ENCODE results near the gene ZNF24. TPM values are rescaled to one million over a fixed set of nuclear protein-coding genes. Genes with fewer than 3 reads are reported as not detected.

The ZNF24 gene
- total RNA-seq, 2 donors from 2014 or later: 43.9 to 44.6 TPM

Other genes starting within 250 kb of the ZNF24 start
- 10 to 100 TPM; 18.3 to 22.7 TPM for gene ZNF397, start 103.4 kb downstream of the ZNF24 start, total RNA-seq
- 10 to 100 TPM; 17.6 to 39.6 TPM for gene ZSCAN30, start 54.2 kb downstream of the ZNF24 start, total RNA-seq
- under 1 TPM; 0.18 to 0.86 TPM for gene ZNF396, start 32.9 kb upstream of the ZNF24 start, total RNA-seq
- 10 to 100 TPM; 14.6 to 36.9 TPM for gene INO80C, start 153.5 kb upstream of the ZNF24 start, total RNA-seq
- 10 to 100 TPM; 16.4 to 47.6 TPM for gene GALNT1, start 237.3 kb upstream of the ZNF24 start, total RNA-seq

All from activated naive CD4-positive, alpha-beta T cell treated with anti-CD3 and anti-CD28 coated beads, Interleukin-2, amount 50 U/mL, for 72 hours (primary cell).